ENCODE data around the gene UBL7.

DNA sequence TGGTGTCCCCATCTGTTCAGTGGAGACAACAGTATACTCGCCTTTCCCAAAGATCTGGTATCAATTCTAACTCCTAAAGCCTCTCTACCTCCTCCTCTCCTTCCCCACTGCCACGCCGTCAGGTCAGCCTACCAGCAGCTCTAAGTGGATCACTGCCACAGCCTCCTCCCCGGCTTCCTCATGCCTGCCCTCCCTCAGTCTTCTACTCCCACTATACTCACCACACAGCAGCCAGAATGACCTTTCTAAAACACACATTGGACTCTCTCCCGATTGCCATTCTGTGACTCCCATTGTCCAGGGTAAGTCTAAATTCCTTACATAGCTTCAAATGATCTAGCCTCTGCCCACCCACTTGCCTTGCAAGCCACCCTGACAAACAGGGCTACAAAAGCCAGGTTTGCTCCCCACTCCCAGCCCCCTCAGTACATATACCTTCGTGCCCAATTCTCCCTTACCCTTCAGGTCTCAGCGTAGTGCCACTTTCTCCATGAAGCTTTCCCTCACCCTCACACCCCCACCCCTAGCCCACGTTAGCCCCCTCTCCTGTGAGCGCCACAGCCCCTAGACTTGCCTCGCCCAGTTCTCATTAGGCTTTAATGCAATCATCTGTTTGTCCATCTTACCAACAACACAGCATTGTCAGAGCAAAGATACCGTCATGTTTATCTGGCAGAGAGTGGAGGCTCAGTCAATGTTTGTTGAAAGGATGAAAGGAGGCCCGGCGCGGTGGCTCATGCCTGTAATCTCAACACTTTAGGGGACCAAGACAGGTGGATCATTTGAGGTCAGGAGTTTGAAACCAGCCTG, 17.7 kb downstream of the UBL7 start:
- TF ChIP-seq EZH2phosphoT487 (IDR thresholded peaks at IDR 0.05; ENCODE audit: borderline replicate concordance, low read depth, low read length) (no peak), CTCF (conservative IDR thresholded peaks at IDR 0.05; ENCODE audit: low read length) (no peak)
